Mesodermal cell (in vitro differentiated cells): ENCODE measurements around the gene PDCL3.

Experiments used
- H3K27ac ChIP-seq: 2 replicates; pipeline ENCODE4 v1.7.0; 2013; ENCODE audit warnings: mild to moderate bottlenecking, low read depth, low read length, moderate library complexity; ENCODE audit not compliant: severe bottlenecking
- H3K36me3 ChIP-seq: 2 replicates; pipeline ENCODE4 v1.7.1; 2013; ENCODE audit warnings: mild to moderate bottlenecking, low read length, moderate library complexity; ENCODE audit not compliant: control insufficient read depth, insufficient read depth
- H3K4me1 ChIP-seq: one replicate; pipeline ENCODE4 v1.7.1; 2013; ENCODE audit warnings: mild to moderate bottlenecking, low read length; ENCODE audit not compliant: insufficient read depth, control insufficient read depth, poor library complexity, severe bottlenecking
- H3K4me3 ChIP-seq: 2 replicates; pipeline ENCODE4 v1.7.0; 2013; ENCODE audit warnings: low read length, control low read depth, mild to moderate bottlenecking; ENCODE audit not compliant: insufficient read depth, poor library complexity, severe bottlenecking; ENCODE audit errors: extremely low read depth
- H3K9me3 ChIP-seq: 2 replicates; pipeline ENCODE4 v1.7.1; 2013; ENCODE audit warnings: mild to moderate bottlenecking, low read length, moderate library complexity; ENCODE audit not compliant: control insufficient read depth
- WGBS, 2 experiments: methylation state at CpG; one replicate each; pipeline ENCODE4 v1.1.5; 2013; ENCODE audit warnings: missing lambda C conversion rate in 2 of 2; ENCODE audit not compliant: insufficient coverage in 2 of 2; 5-methylcytosine and 5-hydroxymethylcytosine counted together

Gene PDCL3

DNA sequence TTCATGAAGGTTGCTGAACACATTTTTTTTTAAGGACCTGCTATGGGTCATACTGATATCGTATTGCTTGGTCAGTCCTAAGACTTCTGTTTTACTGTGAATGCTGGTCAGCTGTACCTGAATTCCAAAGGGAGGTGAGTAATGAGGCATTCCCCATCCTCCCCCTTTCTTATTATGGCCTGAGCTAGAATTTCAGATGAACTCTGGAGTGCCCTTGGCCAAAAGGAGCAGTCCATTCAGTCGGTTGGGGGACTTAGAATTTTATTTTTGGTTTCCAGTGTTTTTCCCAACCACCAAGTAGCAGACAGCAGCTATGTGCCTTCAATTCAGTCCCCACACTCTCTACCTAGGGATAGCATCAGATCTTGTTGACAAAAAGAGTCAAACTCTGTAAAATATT lies 26.9 kb upstream of the PDCL3 start:
- Histone ChIP-seq H3K4me3 (no peak overlapping the region), H3K27ac (no peak overlapping the region), H3K9me3 (no peaks in the 10 kb centered on the region), H3K36me3 (no peaks in the 10 kb centered on the region), H3K4me1 (no peaks in the 10 kb centered on the region)
- 93% methylated on average over 2 of the region's 2 CpGs; no CpG with 5 or more reads in 1 of the 2 experiments for WGBS, 2 experiments

DNA sequence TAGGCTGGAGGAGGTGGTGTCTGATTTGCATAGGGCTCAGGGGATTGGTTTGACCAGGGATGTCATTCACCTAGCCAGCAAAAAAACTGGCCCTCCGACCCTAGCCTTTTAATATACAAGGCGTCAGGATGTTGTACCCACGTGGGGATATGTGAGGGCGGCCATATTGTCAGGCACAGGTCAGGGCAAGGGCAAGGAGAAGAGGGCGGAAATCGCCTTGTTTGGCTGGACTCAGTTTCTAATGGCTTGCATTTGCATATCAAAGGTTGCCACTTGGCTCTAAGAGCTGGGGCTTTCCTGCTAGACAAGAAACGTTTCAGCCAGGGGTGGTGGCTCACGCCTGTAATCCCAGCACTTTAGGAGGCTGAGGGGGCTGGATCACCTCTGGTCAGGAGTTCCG lies 24.9 kb upstream of the PDCL3 start:
- no peaks in the 10 kb centered on the region for H3K4me1 ChIP-seq
- H3K36me3 ChIP-seq, result no peaks in the 10 kb centered on the region
- H3K4me3 ChIP-seq, result no peak overlapping the region
- WGBS, 2 experiments, result 64 to 66% methylated on average over 7 to 9 of the region's 9 CpGs
- H3K27ac ChIP-seq, result no peak overlapping the region
- H3K9me3 ChIP-seq, result no peaks in the 10 kb centered on the region

DNA sequence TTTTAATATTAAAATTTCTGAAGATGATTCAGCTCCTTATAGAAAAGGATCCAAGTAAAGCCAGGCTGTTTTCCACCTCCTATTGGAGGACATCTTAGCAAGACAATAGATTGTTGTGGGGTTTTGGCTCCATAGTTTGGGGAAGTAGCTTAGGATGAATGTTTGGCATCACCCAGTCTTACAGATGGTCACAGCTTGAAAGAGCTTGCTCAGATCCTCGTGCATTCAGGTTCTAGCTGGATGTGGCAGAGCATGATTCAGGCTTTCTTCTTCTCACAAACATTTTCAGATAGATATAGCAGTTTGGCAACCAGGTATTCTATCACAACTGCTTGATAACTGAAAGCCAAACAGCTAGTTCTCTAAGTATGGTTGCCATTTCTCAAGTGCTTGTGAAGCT lies 23.6 kb upstream of the PDCL3 start:
- Histone ChIP-seq H3K36me3 (no peaks in the 10 kb centered on the region), H3K4me3 (no peak overlapping the region), H3K9me3 (no peaks in the 10 kb centered on the region), H3K4me1 (no peaks in the 10 kb centered on the region), H3K27ac (no peak overlapping the region)
- 88 to 100% methylated on average over 1 of the region's 1 CpG for WGBS, 2 experiments

DNA sequence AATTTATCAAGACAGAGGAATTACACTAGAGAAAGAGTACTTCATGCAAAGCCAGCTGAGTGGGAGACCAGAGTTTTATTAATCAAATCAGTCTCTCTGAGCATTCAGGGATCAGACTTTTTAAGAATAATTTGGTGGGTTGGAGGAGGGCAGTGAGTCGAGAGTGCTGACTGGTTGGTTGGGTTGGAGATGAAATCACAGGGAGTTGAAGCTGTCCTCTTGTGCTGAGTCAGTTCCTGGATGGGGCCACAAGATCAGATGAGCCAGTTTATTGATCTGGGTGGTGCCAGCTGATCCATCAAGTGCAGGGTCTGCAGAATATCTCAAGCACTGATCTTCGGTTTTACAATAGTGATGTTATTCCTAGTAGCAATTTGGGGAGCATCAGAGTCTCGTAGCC lies 21.4 kb upstream of the PDCL3 start:
- no peak overlapping the region for H3K4me3 ChIP-seq
- H3K36me3 ChIP-seq, result no peaks in the 10 kb centered on the region
- no peaks in the 10 kb centered on the region for H3K4me1 ChIP-seq
- no peaks in the 10 kb centered on the region for H3K9me3 ChIP-seq
- WGBS, 2 experiments, result 67 to 91% methylated on average over 1 to 3 of the region's 3 CpGs
- no peak overlapping the region for H3K27ac ChIP-seq

DNA sequence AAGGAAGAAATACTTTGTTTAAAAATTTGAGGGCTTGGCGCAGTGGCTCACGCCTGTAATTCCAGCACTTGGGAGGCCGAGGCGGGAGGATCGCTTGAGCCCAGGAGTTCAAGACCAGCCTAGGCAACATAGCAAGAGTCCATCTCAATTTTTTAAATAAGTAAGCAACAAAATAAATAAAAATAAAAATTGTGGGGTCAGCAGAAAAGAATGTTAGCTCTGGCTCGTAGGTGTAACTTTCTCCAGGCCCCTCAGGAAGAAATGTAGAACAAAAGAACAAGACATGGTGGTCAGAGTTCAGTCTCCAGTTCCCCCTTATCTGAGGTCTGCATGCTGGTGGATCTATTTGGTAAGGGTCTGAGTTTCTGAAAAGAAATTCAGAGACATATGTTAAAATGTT lies 20.4 kb upstream of the PDCL3 start:
- Histone ChIP-seq H3K4me1 (no peaks in the 10 kb centered on the region), H3K4me3 (no peak overlapping the region), H3K36me3 (no peaks in the 10 kb centered on the region), H3K27ac (no peak overlapping the region), H3K9me3 (no peaks in the 10 kb centered on the region)
- 90 to 100% methylated on average over 2 to 4 of the region's 6 CpGs for WGBS, 2 experiments

DNA sequence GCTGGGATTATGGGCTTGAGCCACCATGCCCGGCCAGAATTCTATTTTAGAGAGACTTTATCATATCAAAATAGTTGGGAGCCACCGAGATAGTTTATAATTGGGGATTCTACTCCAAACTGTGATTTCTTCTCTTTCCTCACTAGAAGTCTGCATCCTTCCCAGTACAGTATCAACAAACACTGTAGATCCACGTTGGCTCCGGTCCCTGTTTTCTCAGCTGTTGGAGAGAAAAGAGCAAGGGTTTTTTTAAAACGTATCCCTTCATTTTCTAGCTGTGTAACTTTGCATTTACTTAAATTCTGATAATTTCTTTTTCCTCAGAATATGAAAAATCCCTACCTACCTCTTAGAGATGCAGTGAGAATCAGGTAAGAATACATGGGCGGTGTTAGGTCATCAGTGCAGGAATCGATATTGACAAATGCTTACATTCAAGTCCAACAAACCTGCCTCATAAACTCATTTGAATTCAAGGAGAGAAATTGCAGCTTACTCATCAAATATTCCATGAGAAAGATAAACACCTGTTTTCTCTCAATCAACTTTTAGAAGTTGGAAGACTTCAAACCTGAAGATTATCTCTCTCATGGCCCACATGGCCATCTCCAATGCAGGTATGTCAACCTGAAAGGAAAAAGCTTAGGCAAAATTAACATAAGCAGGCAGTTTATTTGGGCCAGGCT lies 17.7 kb upstream of the PDCL3 start:
- Histone ChIP-seq H3K36me3 (no peaks in the 10 kb centered on the region), H3K4me3 (no peak overlapping the region), H3K27ac (no peak overlapping the region), H3K9me3 (no peaks in the 10 kb centered on the region), H3K4me1 (no peaks in the 10 kb centered on the region)
- 80% methylated on average over 2 of the region's 7 CpGs; no CpG with 5 or more reads in 1 of the 2 experiments for WGBS, 2 experiments

DNA sequence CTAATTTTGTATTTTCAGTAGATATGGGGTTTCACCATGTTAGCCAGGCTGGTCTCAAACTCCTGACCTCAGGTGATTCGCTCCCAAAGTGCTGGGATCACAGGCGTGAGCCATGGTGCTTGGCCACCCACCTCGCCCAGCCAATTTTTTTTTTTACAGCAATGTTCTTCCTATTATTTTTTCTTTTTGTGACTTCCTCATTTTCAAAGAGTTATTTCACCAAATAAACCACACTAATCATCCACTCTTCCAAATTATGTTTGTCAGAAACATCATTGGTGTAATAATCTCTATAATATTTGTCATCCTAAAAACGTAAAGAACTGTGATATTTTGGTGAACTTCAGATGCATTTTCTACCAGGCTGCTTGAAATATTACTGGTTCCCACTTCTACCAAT lies 16.3 kb upstream of the PDCL3 start:
- no peak overlapping the region for H3K4me3 ChIP-seq
- no peaks in the 10 kb centered on the region for H3K4me1 ChIP-seq
- WGBS, 2 experiments, result 96 to 100% methylated on average over 3 of the region's 4 CpGs
- no peak overlapping the region for H3K27ac ChIP-seq
- no peaks in the 10 kb centered on the region for H3K36me3 ChIP-seq
- no peaks in the 10 kb centered on the region for H3K9me3 ChIP-seq

DNA sequence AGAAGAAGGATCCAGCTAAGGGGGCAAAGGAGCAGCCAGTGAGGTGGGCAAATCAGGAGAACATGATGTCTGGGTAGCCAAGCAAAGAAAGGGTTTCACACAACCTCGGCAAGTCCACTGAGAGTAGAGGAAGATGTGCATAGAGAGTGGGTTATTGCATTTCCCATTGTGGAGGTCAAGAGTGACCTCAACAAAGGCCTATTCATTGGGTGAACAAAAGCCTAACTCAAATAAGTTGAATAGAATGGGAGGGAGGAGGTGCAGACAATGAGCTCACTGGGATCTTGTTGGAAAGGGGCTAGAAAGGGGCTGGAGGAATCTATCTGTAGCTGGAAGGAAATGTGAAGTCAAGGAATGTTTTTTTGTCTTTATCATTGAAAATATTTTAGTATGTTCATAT lies 14.0 kb upstream of the PDCL3 start:
- Histone ChIP-seq H3K9me3 (no peaks in the 10 kb centered on the region), H3K4me1 (no peaks in the 10 kb centered on the region), H3K4me3 (no peak overlapping the region), H3K27ac (no peak overlapping the region), H3K36me3 (no peaks in the 10 kb centered on the region)
- WGBS, 2 experiments, result 71 to 88% methylated on average over 1 of the region's 1 CpG

DNA sequence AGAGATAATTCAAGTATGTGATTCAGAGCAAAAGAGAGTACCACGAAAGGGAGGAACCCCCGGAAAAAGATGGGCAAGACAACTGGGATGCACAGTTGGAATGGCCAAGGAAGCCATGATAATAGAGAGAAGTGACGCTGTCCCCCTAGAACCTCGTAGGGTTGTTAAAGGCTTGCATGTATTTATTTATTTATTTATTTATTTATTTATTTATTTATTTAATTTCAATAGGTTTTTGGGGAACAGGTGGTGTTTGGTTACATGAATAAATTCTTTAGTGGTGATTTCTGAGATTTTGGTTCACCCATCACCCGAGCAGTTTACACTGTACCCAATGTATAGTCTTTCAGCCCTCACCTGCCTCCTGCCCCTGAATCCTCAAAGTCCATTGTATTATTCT lies 11.5 kb upstream of the PDCL3 start:
- H3K4me3 ChIP-seq, result no peak overlapping the region

DNA sequence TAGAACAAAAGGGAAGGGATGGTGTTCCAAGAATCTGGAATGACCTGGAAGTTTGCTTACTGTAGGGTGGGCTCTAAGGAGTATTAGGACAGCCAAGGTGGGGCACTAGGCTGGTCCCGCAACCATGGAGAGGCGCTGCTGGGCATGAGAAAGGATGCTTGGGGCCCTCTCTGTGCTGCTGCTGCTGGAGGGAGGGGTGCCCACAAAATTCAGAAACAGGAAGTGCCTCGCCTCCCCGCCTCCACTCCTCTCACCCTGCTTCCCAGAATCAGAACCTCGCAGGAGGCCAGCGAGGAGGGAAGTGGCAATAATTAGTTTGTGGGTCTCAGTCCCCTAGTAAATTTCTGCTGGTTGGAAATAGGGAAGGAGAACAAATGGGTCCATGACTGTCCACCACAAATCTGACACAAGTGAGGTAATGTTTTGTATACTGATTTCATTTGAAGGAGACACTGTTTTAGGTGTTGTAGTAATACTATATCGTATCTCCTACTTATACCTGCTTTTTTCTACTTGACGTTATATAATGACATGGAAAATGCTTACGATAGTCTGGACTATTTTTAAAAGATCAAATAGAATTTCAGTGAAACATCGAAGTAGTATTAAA lies 7.9 kb upstream of the PDCL3 start:
- Histone ChIP-seq H3K36me3 (no peaks in the 10 kb centered on the region), H3K9me3 (no peaks in the 10 kb centered on the region), H3K4me1 (no peaks in the 10 kb centered on the region), H3K27ac (no peak overlapping the region), H3K4me3 (no peak overlapping the region)
- 89 to 100% methylated on average over 2 to 4 of the region's 10 CpGs for WGBS, 2 experiments

More for the DNA sequence above, 11.5 kb upstream of the PDCL3 start:
- no peaks in the 10 kb centered on the region for H3K4me1 ChIP-seq
- H3K27ac ChIP-seq, result no peak overlapping the region
- H3K36me3 ChIP-seq, result no peaks in the 10 kb centered on the region
- no peaks in the 10 kb centered on the region for H3K9me3 ChIP-seq
- WGBS, 2 experiments, result 83 to 100% methylated on average over 2 of the region's 5 CpGs

DNA sequence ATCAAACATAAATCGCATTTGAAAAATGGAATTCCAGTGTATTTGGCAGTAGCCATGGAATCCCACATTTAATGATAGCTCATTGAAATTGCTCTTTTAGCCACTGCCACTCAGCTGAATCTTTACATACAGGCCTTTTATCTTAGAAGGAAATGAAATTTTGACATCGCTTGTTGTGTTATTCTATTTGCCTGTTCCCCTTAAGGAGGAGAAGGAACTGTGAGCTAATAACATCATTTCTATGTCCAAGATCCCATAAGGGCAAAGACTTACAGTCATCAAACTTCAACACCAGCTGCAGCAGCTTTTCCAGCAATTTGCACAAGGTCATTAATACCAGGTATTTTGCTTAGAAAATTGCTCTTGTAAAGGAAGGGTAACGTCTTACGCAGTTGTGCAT lies 6.0 kb upstream of the PDCL3 start:
- 100% methylated on average over 2 to 4 of the region's 4 CpGs for WGBS, 2 experiments
- Histone ChIP-seq H3K4me1 (no peaks in the 10 kb centered on the region), H3K9me3 (no peaks in the 10 kb centered on the region), H3K27ac (no peak overlapping the region), H3K36me3 (no peaks in the 10 kb centered on the region), H3K4me3 (no peak overlapping the region)
